Stimulated activated CD8-positive, alpha-beta memory T cell treated with anti-CD3 and anti-CD28 coated beads, Interleukin-12 subunit alpha, Interleukin-12 subunit beta, amount 100 ng/mL, for 1 hour (primary cell): ENCODE measurements around the gene CCDC60.

ENCODE experiments used
- DNase-seq: peaks from one replicate; pipeline ENCODE4 v3.0.0-alpha.2; 2020; ENCODE audit warnings: low read depth

Gene CCDC60

GRCh38 chr12:119446459-119446858 is 111.9 kb downstream of the CCDC60 start:
- no peak for DNase-seq

GRCh38 chr12:119447126-119447525 is 112.6 kb downstream of the CCDC60 start:
- no peak for DNase-seq

GRCh38 chr12:119447618-119448017 is 113.1 kb downstream of the CCDC60 start:
- no peak for DNase-seq

GRCh38 chr12:119448611-119449131 is 114.1 kb downstream of the CCDC60 start:
- no peak for DNase-seq

- DNase-seq = no peak
Observed at GRCh38 chr12:119450771-119451170, 116.2 kb downstream of the CCDC60 start.

DNA sequence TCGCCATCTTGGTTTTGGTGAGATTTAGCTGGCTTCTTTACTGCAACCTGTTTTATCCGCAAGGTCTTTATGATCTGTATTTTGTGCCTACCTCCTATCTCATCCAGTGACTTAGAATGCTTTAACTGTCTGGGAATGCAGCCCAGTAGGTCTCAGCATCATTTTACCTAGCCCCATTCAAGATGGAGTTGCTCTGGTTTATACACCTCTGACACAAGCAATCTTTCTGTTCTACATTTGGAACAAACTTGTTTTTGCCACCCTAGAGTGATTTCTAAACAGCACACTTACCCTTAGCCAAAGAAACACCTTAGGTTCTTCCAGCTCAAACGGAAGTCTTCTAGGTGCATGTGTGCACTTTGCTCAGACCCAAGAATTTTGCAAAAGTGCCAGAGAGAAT is 122.3 kb downstream of the CCDC60 start:
- no peak for DNase-seq

DNA sequence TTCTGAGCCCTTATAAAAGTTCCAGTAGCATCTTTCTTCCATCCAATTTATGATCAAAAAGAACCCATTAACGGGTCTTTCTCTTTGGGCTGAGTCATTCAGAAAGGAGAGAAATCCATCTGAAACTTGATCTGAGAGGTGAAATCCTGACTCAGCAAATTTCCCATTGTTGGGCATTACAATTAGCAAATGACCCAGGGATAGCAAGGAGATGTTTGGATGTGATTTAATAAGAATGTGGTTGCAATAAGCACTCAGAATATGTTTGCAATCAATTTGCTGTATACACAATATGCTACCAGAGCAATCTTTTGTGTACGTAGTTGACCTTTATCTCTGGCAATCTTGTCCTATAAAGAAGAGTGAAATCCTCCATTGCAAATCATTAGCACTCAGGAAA is 122.7 kb downstream of the CCDC60 start:
- DNase-seq = no peak

DNA sequence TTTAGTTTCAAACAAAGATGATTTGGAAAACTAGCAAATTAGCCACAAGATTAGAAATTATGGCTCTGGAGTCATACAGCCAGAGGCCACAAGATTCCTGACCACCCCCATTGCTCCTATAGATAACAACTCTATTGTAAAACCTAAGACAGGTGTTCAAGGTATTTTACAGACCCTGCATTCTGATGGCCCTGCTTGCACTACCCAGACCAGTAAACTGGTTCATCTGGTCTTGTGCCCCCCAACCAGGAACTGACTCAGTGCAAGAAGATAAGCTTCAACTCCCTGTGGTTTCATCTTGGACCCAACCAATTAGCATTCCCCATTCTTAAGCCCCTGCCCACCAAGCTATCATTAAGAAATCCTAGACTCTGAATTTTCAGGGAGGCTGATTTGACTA is 125.0 kb downstream of the CCDC60 start:
- DNase-seq = no peak

- no peak for DNase-seq
Observed at GRCh38 chr12:119460876-119461275, 126.3 kb downstream of the CCDC60 start.

DNA sequence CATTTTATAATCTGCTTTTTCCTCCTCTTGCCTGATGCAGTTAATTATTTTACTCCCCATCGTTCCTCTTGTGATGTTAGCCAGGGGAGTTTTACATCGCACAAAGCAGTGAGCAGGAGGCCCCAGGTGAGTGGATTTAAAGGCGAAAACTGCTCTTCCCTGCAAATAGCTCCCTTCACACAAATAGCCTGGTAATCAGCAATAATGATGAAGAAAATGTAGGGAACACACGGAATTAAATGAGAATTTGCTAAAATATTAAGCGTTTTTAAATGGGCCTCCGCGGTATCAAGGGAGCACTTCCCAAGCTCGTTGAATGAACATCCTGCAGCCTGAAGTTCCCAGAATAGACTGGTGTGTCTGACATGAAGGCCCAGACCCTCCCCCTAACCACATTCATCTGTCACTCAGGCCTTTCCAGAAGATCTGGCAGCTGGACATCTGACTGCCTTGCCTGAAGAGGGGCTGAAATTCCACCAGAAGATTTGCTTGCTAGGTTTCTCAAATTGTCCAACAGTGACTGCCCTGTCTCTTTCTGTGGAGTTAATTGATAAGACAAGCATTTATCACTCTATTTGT is 127.2 kb downstream of the CCDC60 start:
- no peak for DNase-seq

DNA sequence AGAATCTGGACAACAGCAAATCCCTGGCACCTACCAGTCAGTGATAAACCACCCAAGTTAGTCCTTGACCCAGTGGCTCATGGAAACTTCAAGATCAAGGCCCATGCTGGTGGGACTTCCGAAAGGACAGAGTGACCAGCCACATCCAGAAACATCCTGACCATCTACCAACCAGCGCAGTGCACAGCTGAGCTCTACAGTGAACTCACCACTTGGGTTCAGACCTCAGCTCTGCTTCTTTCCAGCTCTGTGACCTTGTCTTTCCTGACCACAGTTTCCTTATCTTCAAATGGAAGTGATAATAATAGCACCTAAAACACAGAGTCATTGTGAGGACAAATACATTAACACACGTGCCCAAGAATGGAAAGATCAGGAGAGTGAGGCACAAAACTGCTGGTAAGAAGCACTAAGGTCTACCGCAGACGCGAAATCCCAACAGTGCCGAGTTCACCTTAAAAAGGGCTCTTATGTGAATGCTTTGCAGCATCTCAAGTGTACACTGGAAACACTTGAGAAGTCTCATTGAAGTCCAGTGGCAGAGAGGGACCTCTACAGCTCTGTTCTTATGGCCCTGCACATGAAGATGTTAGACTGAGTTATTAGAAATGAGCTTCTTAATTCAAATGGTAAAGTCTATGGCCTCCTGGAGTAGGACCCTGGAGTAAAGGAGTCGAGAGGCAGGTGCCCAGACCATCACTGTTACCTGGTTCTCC is 128.8 kb downstream of the CCDC60 start:
- no peak for DNase-seq

DNA sequence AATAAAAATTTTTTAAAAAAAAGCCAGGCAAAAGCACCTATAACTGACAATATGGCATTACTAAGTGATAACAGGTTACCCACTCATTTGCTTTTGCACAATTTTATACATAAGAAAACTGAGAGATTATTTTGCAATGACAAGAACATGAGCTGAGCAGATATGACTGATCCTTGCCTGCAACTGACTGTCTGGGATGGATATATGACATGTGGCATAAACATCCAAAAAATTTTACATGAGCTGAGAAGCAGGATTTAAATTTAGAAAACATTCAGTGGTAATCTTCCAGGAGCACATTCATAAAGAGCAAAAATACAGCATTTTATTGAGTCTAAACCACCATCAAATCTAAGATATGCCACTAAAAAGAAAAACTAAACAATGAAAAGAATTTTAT is 133.8 kb downstream of the CCDC60 start:
- DNase-seq = no peak

DNA sequence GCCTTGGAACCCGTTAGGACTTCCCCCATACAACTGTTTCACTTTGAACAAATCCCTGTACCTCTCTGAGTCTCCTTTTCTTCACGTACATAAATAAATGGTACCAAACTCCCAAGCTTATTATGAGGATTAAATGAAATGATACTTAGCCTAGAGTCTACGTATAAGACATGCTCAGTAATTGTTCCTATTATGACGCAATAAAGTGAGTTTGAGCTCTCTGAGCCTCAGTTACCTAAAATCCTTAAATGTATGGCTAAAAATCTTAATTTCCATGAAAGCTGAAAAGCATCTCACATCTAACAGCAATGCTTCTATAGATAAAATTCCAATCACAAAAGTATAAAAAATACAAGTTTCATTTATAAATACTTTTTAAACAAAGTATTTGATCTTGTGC is 141.1 kb downstream of the CCDC60 start:
- DNase-seq = no peak

DNA sequence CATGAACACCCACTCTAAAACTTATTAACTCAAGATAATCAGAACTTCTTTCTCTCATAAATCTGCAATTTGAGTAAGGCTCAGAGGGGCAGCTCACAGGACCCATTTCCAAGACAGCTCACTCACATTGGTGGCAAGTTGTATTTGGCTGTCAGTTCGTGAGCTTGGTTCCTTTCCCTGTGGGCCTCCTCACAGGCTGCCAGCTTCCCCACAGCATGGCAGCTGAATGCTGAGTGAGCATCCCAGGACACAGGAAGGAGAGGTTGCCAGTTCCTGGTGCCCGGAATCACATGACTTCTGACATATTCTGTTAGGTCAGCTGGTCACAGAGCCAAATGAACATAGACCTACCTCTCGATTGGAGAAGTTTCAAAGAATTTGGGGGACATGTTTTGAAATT is 142.4 kb downstream of the CCDC60 start:
- DNase-seq = no peak

- DNase-seq = no peak
Observed at GRCh38 chr12:119479121-119479561, 144.6 kb downstream of the CCDC60 start.

- DNase-seq = no peak
Observed at GRCh38 chr12:119480551-119480950, 146.0 kb downstream of the CCDC60 start.

DNA sequence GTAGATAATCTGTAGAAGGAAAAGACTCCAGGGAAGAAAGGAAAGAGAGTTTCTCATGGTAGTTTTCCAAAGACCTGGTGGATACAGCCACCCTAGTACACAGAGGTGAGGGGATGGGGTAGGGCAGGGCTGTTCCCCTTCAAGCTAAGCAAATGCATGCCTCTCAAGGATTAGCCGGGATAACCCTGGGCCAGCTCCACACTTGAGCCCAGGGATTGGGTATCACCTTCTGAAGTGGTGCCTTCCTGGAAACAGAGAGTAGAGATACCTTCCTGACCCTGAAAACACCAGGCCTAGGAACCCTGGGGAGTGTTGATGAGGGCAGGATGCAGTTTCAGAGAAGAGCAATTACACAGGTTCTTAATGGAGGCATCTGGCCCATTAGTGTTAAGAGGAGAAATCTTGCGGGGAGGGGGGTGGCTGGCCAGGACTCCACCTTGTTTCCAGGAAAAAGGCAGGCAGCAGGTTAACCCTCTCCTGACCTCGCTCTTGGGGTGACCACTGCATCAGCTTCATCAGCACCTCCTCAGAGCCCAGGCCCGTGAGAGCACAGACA is 152.1 kb downstream of the CCDC60 start:
- DNase-seq = no peak

GRCh38 chr12:119491814-119492213 is 157.3 kb downstream of the CCDC60 start:
- no peak for DNase-seq

DNA sequence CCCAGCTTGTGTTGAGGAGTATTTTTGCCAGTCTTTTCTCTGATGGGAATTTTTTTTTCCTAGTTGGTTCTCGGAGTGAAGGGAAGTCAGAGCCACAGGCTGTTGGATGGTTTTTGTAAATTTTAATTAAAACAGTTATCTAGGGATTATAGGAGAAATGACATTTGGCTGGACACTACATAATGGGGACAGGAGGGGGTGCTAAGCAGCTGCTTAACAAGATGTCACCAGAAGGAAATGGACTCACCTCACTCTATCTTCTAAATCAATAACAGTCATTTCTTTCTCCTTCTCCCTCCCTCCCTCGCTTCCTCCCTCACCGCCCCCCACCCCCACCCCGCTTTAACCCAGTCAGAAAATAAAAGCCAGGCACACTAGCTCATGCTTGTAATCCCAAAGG is 165.7 kb downstream of the CCDC60 start:
- DNase-seq = no peak

DNA sequence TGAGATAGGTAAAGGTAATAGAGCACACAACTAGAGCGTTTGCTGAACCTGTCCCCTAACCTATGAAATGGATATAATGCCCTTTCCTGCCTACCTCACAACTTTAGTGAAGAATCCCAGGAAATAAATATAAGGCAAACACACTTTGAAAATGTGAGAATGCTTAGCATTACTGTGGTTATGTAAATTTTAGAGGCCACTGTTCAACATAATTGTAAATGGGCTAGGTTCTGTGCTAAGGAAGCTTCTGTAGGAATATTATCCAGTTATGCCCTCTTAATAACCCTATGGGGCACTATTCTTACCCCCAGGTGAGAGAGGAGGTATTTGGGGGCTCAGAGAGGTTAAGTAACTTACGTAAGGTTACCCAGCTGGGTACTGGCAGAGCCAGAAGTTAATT is 166.5 kb downstream of the CCDC60 start:
- DNase-seq = no peak

DNA sequence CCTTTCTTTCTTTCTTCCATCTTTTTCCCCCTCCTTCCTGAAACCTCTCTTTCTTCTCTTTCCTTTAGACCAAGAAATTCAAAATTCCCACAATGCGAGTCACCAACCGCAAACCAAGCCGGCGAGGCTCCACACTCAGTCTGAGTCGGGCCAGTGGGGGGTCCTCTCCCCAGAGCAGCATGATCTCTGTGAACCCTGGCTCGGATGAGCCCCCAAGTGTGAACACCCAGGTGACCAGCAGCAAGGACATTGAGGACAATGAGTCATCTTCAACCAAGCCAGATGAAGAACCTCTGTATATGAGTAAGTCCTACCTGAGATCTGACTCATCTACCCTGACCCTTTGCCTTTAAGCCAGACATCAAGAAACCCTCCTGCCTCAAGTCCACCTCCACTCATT is 170.5 kb downstream of the CCDC60 start:
- DNase-seq = no peak

DNA sequence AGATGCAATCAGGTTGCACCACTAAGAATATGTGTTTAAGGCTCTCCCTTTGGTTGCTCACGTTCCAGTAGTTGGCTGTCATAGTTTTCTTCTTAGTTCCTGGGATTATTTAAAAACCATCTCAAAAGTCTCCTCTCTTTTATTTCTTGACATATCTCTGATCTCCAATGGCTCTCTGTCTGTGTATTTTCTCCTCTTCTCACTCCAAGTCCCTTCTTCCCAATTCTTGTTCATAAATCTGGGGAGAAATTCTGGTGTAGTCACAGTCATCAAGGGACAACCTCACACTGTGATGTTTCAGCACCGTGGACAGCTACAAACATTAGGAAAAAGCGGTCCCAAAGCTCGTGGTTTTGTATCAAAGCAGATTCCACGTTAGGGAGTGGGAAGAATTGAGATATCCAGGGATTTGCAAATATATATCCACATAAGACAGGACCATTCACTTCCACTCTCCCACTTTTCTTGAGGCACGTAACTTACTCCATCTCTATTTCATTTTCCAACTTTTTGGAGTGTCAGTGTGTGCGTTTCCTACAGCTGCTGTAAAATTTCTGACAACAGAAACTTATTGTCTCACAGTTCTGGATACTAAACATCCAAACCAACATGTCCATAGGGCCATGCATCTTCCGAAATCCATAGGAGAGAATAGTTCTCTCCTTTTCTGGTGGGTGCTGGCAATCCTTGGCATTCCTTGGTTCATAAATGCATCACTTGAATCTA is 178.4 kb downstream of the CCDC60 start:
- no peak for DNase-seq

- no peak for DNase-seq
Observed at GRCh38 chr12:119528241-119528640, 193.7 kb downstream of the CCDC60 start.
